A549 treated with CpdA at 1 μM for 4 hours (cell line): ENCODE measurements around the gene MEP1A. TPM values are rescaled to one million over a fixed set of nuclear protein-coding genes. Genes with fewer than 3 reads are reported as not detected.

ENCODE experiments used
- total RNA-seq: library from RNA; stranded (reverse); fragments of 200-300 nt; extraction: Qiagen RNA extraction; gene quantifications from 5 replicates; pipeline ENCODE4 v1.2.3, GENCODE V29; 2022; ENCODE audit warnings: low read depth

Gene MEP1A
- total RNA-seq, result not detected in 5 replicates

GRCh38 chr6:46793138-46793537, at the start of gene MEP1A:
TSS of gene MEP1A (plus strand) at chr6:46793389. CDS start at chr6:46793399, 10 bp downstream.

GRCh38 chr6:46746696-46747095, 46.5 kb upstream of the MEP1A start, which contains the start of gene ANKRD66:
TSS of gene ANKRD66 (plus strand) at chr6:46746933. CDS start at chr6:46751949, 5,016 bp downstream.

Other genes with a start within 250 kb of the MEP1A start
- 0.05 to 0.12 TPM (median 0.06 TPM) in 3 of 5 replicates, not detected in the others for gene CYP39A1, start 140.6 kb upstream of the MEP1A start, total RNA-seq
- gene SLC25A27, start 140.4 kb upstream of the MEP1A start, total RNA-seq, result 0.09 to 1.4 TPM (median 0.61 TPM) in 5 replicates
- gene TDRD6, start 105.5 kb upstream of the MEP1A start, total RNA-seq, result 0.64 TPM in 1 of 5 replicates, not detected in the others
- 0.03 to 0.07 TPM in 2 of 5 replicates, not detected in the others for gene PLA2G7, start 58.0 kb upstream of the MEP1A start, total RNA-seq
- gene ANKRD66, start 46.5 kb upstream of the MEP1A start, total RNA-seq, result not detected in 5 replicates
- not detected in 5 replicates for gene ADGRF5, start 128.5 kb downstream of the MEP1A start, total RNA-seq
- 0.05 to 0.06 TPM in 2 of 5 replicates, not detected in the others for gene ADGRF1, start 248.9 kb downstream of the MEP1A start, total RNA-seq